Measurements from ENCODE around the gene SCAP.

Gene SCAP

DNA sequence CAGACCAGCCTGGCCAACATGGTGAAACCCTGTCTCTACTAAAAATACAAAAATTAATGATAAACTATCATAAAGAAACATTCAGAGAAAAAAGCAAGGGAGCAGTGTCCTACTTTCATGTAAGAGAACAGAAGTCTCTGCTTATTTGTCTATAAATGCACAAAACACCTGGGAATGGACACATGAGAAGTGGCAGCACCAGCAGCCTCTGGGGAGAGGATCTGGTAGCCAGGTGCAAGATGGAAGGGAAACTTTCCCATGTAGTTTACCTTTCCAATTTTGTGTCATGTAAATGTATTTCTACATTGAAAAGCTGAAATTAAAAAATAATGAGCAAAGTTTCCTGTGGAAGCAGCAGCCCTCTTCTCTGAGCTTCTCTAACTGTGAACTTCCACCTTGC, 18.8 kb downstream of the SCAP start:
- TF ChIP-seq EZH2 (IDR thresholded peaks at IDR 0.05; ENCODE audit: borderline replicate concordance, low read depth, low read length, severe bottlenecking) = no peak
- TF ChIP-seq, protein P1, sequence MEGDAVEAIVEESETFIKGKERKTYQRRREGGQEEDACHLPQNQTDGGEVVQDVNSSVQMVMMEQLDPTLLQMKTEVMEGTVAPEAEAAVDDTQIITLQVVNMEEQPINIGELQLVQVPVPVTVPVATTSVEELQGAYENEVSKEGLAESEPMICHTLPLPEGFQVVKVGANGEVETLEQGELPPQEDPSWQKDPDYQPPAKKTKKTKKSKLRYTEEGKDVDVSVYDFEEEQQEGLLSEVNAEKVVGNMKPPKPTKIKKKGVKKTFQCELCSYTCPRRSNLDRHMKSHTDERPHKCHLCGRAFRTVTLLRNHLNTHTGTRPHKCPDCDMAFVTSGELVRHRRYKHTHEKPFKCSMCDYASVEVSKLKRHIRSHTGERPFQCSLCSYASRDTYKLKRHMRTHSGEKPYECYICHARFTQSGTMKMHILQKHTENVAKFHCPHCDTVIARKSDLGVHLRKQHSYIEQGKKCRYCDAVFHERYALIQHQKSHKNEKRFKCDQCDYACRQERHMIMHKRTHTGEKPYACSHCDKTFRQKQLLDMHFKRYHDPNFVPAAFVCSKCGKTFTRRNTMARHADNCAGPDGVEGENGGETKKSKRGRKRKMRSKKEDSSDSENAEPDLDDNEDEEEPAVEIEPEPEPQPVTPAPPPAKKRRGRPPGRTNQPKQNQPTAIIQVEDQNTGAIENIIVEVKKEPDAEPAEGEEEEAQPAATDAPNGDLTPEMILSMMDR (IDR thresholded peaks at IDR 0.05; ENCODE audit: borderline replicate concordance, extremely low read depth, low read length, poor library complexity, severe bottlenecking) = no peak
- Histone ChIP-seq H3K4me1 (ENCODE audit: insufficient read depth, low read length) (no peaks in the 10 kb centered on the region), H3K27ac (ENCODE audit: low read length) (no peak overlapping the region), H3K36me3 (ENCODE audit: insufficient read depth, low read length) (no peaks in the 10 kb centered on the region), H4K20me1 (ENCODE audit: insufficient read depth, low read length) (peaks cover 25% of the 10 kb centered on the region; the same call in 1 of the 2 replicates), H3K9ac (ENCODE audit: low read depth, low read length) (no peak overlapping the region), H3K79me2 (ENCODE audit: insufficient read depth, low read length) (peaks cover 92% of the 10 kb centered on the region), H3K9me3 (ENCODE audit: insufficient read depth, low read length, severe bottlenecking) (no peaks in the 10 kb centered on the region), H2AFZ (ENCODE audit: low read depth, low read length) (no peak overlapping the region), H3K4me3 (ENCODE audit: low read depth in 1 of 2, low read length in 2 of 2) (no peak overlapping the region), H3K4me2 (ENCODE audit: insufficient read depth, low read length) (no peak overlapping the region), H3K27me3 (ENCODE audit: insufficient read depth, low read length, poor library complexity) (no peaks in the 10 kb centered on the region)
- DNase-seq = no peak
- no peak for ATAC-seq (ENCODE audit: insufficient read depth, low read depth)

DNA sequence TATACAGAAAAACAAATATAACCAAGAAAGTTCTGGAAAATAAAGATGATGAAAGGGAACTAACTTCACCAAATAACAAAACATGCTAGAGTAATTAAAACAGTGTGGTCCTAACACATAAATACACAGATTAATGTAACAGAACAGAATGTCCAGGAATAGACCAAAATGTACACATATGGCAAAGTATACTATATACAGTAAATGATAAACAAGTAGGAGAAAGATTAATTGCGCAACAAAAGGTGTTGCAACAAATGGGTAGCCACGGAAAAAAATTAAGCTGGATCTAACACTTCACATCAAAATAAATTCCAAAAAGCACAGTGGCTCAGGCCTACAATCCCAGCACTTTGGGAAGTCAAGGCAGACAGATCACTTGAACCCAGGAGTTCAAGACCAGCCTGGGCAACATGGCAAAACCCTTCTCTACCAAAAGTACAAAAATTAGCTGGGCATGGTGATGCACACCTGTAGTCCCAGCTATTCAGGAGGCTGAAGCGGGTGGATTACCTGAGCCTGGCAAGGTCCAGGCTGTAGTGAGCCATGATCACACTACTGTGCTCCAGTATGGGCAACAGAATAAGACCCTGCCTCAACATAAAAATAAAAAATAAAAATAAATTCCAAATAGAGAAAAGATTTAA, 19.8 kb downstream of the SCAP start:
- peaks cover 92% of the 10 kb centered on the region for H3K79me2 ChIP-seq (ENCODE audit: insufficient read depth, low read length)
- H4K20me1 ChIP-seq (ENCODE audit: insufficient read depth, low read length) = peaks cover 21% of the 10 kb centered on the region; the same call in 1 of the 2 replicates
- no peaks in the 10 kb centered on the region for H3K9me3 ChIP-seq (ENCODE audit: insufficient read depth, low read length, severe bottlenecking)
- H3K4me2 ChIP-seq (ENCODE audit: insufficient read depth, low read length) = no peak overlapping the region
- H3K4me1 ChIP-seq (ENCODE audit: insufficient read depth, low read length) = no peaks in the 10 kb centered on the region
- TF ChIP-seq EZH2 (IDR thresholded peaks at IDR 0.05; ENCODE audit: borderline replicate concordance, low read depth, low read length, severe bottlenecking) = no peak
- TF ChIP-seq, protein P1 (IDR thresholded peaks at IDR 0.05; ENCODE audit: borderline replicate concordance, extremely low read depth, low read length, poor library complexity, severe bottlenecking) = no peak
- no peak overlapping the region for H3K4me3 ChIP-seq (ENCODE audit: low read depth in 1 of 2, low read length in 2 of 2)
- DNase-seq (no peak), ATAC-seq (ENCODE audit: insufficient read depth, low read depth) (no peak)
- H3K36me3 ChIP-seq (ENCODE audit: insufficient read depth, low read length) = no peaks in the 10 kb centered on the region
- no peak overlapping the region for H2AFZ ChIP-seq (ENCODE audit: low read depth, low read length)
- H3K27ac ChIP-seq (ENCODE audit: low read length) = no peak overlapping the region
- no peaks in the 10 kb centered on the region for H3K27me3 ChIP-seq (ENCODE audit: insufficient read depth, low read length, poor library complexity)
- no peak overlapping the region for H3K9ac ChIP-seq (ENCODE audit: low read depth, low read length)

DNA sequence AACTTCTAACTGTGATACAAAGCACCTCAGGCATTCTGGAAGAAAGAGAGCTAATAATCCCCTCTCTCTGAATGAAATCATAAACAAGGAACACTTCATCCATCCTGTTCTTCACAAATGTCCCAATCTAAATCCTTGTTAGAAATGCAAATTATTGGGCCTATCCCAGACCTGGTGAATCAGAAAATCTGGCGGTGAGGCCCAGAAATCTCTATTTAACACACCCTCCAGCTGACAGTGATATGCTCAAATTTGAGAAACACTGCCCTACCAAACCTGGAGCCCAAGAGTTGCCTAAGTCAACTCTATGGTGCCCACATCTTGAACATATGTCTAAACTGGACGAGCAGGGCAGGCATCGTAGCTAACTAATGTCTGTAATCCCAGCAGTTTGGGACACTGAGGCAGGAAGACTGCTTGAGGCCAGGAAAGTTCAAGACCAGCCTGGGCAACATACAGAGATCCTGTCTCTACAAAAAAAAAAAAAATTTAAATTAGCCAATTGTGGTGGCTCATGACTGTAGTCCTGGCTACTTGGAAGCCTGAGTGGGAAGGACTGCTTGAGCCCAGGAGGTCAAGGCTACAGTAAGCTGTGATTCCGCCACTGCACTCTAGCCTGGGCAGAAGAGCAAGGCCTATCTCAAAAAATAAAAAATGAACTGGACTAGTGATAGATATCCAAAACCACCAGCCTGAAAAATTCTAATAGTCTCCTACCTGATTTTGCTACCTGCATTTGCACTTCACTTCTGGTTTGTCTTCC, 23.1 kb downstream of the SCAP start:
- H3K27me3 ChIP-seq (ENCODE audit: insufficient read depth, low read length, poor library complexity) = no peaks in the 10 kb centered on the region
- no peaks in the 10 kb centered on the region for H3K36me3 ChIP-seq (ENCODE audit: insufficient read depth, low read length)
- no peak overlapping the region for H2AFZ ChIP-seq (ENCODE audit: low read depth, low read length)
- TF ChIP-seq EZH2 (IDR thresholded peaks at IDR 0.05; ENCODE audit: borderline replicate concordance, low read depth, low read length, severe bottlenecking) = no peak
- TF ChIP-seq, protein P1 (IDR thresholded peaks at IDR 0.05; ENCODE audit: borderline replicate concordance, extremely low read depth, low read length, poor library complexity, severe bottlenecking) = no peak
- no peak overlapping the region for H3K27ac ChIP-seq (ENCODE audit: low read length)
- no peaks in the 10 kb centered on the region for H3K9me3 ChIP-seq (ENCODE audit: insufficient read depth, low read length, severe bottlenecking)
- H3K4me1 ChIP-seq (ENCODE audit: insufficient read depth, low read length) = no peaks in the 10 kb centered on the region
- no peak overlapping the region for H3K4me3 ChIP-seq (ENCODE audit: low read depth in 1 of 2, low read length in 2 of 2)
- peaks cover 96% of the 10 kb centered on the region for H3K79me2 ChIP-seq (ENCODE audit: insufficient read depth, low read length)
- H4K20me1 ChIP-seq (ENCODE audit: insufficient read depth, low read length) = peaks cover 25% of the 10 kb centered on the region; the same call in 1 of the 2 replicates
- H3K4me2 ChIP-seq (ENCODE audit: insufficient read depth, low read length) = no peak overlapping the region
- no peak for ATAC-seq (ENCODE audit: insufficient read depth, low read depth)
- no peak for DNase-seq
- H3K9ac ChIP-seq (ENCODE audit: low read depth, low read length) = no peak overlapping the region

Data from DND-41 (cell line).